Fibroblast of skin of right biceps (primary cell): ENCODE data around the gene OXT.
"Not testable (repeated sequence)": the region's sequence is repeated elsewhere in the genome, so short reads cannot be mapped to it uniquely, and the experiment has no call there.

Experiments used
- DNase-seq: peaks from one replicate; pipeline ENCODE4 v3.0.0-alpha.2; 2013

OXT gene

GRCh38 chr20:3051385-3052019 lies 19.9 kb upstream of the OXT start:
- no peak for DNase-seq

DNA sequence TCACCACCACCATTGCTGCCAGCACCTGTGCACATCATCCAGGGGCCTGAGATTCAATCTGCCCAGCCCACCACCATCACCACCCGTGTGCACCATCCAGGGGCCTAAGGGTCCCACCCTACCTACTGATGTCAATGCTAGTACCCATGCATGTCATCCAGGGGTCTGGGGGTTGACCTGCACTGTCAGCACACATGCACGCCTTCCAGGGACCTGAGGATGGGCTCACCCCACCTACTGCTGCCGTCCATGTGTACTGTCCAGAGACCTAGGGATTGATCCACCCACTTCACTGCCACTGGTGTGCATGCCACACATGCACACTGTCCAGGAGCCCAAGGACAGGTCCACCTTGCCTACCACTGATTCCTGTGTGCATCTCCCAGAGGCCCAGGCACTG lies 11.9 kb upstream of the OXT start:
- no peak for DNase-seq

DNA sequence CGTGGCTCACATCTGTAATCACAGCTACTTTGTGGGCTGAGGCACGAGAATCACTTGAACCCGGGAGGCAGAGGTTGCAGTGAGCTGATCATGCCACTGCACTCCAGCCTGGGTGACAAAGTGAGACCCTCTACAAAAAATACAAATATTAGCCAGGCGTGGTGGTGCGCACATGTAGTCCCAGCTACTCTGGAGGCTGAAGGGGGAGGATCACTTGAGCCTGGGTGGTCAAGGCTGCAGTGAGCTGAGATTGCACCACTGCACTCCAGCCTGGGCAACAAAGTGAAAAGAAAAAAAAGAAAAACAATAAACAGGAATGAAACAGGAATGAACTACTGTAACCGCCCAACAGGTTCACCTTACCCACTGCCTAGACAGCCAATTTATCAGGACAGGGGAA lies 7.3 kb upstream of the OXT start:
- DNase-seq, result not testable (repeated sequence)

GRCh38 chr20:3067139-3068014 lies 4.0 kb upstream of the OXT start:
- DNase-seq, result no peak

DNA sequence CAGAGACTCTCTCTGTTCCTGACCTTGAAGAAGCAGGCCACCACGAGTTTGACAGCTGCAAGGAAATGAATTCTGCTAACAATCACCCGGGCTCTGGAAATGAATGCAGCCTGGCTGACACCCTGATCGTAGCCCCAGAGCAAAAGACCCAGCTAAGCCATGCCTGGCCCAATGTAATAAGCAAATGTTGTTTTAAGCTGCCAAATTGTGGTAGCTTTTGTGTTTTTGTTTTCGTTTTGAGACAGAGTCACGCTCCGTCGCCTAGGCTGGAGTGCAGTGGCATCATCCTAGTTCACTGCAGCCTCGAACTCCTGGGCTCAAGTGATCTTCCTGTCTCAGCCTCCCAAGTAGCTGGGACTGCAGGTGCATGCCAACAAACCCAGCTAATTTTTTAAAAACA lies 3.3 kb upstream of the OXT start:
- DNase-seq, result no peak

- DNase-seq, result no peak
These were observed 2.2 kb upstream of the OXT start for GRCh38 chr20:3068986-3069900.

- DNase-seq, result no peak
These were observed 695 bp upstream of the OXT start for GRCh38 chr20:3070725-3071124.

GRCh38 chr20:3071266-3071609 lies 182 bp upstream of the OXT start:
- DNase-seq, result no peak

- DNase-seq, result no peak
These were observed 1.3 kb downstream of the OXT start for GRCh38 chr20:3072530-3073250.

- not testable (repeated sequence) for DNase-seq
These were observed 1.8 kb downstream of the OXT start for GRCh38 chr20:3073251-3073643.

DNA sequence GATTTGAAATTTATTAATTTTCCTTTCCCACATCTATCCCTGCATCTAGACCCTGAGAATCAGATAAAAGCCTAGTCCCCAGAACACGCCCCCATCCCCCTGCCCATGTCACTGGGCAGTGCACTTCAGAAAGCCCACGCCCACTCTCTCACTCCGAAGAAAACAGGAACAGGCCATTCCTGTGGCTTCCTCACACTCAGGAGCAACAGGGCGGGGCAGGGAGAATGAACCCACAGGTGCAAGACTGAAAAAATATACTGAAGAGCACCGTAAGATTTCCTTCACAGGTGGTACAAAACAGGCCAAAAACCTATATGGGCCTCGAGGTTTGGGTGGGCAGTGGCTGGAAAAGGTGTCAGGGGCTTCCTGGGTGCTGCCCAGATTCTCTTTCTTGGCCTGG lies 3.4 kb downstream of the OXT start:
- DNase-seq, result no peak

GRCh38 chr20:3075315-3075714 lies 3.9 kb downstream of the OXT start:
- not testable (repeated sequence) for DNase-seq

DNA sequence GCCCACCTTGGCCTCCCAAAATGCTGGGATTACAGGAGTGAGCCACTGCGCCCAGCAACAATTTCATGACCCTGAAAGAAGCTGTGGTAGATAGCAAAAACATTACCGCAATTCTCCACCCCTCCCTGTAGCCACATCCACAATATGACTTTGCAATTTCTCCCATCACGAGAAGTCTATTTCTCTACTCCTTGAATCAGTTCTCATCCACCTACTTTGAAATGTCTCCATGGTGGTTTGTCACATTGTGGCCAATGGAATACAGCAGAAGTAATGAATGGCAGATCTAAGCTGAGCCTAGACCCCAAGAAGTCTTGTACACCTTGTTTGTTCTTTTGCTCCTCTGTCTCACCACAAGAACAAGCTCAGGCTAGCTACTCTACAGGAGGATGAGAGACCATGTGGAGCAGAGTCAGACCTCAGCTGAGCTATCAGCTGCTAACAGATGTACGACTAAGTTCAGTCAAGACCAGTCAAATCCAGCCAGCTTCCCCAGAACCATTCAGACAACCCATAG lies 6.3 kb downstream of the OXT start:
- no peak for DNase-seq

DNA sequence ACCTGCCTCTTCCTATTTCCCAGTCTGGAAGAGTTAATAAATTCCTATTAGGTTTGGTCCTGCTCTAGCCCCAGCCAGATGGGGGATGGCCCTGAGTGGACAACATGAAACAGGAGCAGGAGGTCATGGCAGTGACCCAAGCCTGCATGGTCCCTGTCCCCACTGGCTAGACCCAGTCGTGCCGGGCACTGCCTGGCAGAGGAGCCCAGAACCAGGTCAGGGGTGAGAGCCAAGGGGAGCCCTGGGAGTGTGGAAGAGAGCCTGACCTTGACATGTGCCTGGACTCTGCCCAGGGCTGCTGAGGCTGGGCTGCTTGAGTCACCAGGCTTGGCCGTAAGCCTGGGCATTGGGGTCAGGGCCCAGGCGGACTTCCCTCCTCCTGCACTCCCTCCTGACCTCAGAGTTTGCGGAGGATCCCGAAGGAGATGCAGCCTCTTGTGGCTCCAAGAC lies 9.5 kb downstream of the OXT start:
- DNase-seq, result no peak

DNA sequence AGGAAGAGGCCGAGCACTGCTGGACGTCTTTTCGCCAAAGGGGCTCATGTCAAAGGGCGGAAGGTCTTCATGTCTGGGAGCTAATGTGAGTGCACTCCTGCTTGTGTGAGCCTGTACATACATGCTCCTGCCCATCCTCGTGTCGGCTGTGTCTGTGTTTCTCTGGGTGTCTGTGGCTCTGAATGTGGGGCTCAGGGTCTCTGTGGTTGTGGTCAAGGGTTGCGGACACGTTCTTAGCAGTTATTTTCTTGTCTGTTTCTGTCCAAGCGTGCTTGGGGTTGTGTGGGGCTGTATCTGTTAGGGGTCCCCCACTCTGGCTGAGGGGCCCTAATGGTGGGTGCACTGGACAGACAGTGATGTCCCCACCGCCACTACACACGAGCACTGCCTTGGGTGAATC lies 10.2 kb downstream of the OXT start:
- DNase-seq, result no peak

DNA sequence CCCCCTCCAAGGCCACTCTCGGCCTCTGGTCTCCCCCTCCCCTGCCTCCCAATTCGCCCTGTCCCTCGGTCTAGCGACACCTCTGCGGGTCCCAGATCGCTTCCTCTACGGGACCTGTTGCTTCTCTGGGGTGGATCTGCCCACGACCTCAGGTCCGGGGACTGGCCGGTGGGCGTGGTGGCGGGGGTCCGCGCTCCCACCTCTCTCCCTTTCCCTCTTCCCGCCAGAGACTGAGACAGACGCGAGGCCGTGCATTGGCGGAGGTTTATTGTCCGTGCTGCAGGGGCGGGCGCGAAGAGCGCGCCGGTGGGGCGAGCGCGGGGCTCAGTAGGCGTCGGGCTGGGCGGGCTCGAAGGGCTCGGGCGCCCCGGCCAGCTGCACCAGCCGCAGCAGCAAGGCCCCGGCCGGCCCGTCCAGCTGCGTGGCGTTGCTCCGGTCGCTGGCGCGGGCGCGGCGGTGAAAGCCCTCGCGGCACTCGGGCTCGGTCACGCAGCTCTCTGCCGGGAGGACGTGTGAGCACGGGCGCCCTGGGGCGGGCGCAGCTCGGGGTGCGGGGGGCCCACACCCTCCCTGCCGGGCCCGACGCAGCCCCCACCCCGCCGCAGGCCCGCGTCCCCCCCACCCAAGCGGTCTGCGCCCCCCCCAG lies 11.0 kb downstream of the OXT start:
- no peak for DNase-seq

GRCh38 chr20:3082955-3083952 lies 11.8 kb downstream of the OXT start:
- DNase-seq, result no peak

GRCh38 chr20:3084283-3084985 lies 13.0 kb downstream of the OXT start, which contains the start of gene AVP:
TSS of gene AVP (minus strand) at chr20:3084724. CDS start at chr20:3084674, 50 bp downstream.
- no peak for DNase-seq

GRCh38 chr20:3084986-3085360 lies 13.6 kb downstream of the OXT start:
- no peak for DNase-seq

DNA sequence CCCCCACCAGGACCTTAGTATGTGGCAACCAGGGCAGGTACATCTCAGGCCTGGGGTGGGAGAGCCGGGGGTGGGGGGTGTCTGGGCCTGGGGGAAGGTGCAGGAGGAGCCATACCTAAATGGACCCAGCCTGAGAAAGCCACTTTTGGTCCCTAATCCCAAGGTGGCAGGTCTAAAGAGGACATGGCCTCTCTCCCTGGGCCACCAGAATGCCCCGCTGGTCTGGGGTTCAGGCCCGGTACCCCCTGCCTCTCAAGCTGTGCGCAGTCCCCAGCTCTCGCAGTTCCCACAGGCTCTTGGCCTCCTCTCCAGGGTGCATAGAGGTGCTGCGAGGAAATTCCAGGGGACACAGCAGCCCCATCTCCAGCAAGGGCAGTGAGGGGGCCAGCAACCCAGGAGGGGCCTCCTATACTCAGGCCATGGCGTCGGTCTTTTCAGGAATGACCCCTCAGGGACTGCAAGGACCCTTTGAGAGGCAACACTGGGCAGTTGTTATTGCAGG lies 14.2 kb downstream of the OXT start:
- no peak for DNase-seq
